HepG2 (cell line): ENCODE results near the gene EED. TPM values are rescaled to one million over a fixed set of nuclear protein-coding genes. Genes with fewer than 3 reads are reported as not detected.

ENCODE experiments used
- ATAC-seq: fragments of 200-7000 bp; cut with Tn5 transposase; 3 replicates; pipeline ENCODE4 v1.9.1; 2020; ENCODE audit warnings: mild to moderate bottlenecking, moderate library complexity
- BruUV-seq: library from RNA; stranded (reverse); fragments of 400-500 nt; replicated peaks from 2 replicates; lab custom pipeline; 2021; lab: Mats Ljungman, UMichigan
- CTCF ChIA-PET: fragments of 300-600 bp; formaldehyde crosslinking; extraction: SDS; loops from one replicate; lab custom pipeline; 2021; ENCODE audit warnings: low total read pairs, inconsistent platforms, low intra/inter-chr PET ratio; lab: Yijun Ruan, JAX
- POLR2A ChIA-PET: fragments of 350-600 bp; sonication (Branson Sonifier 250); formaldehyde crosslinking; loops from one replicate; lab custom pipeline; 2020; ENCODE audit warnings: antibody characterized with exemption, inconsistent platforms; lab: Yijun Ruan, JAX
- DNase-seq: peaks from one replicate; pipeline ENCODE4 v3.0.0-alpha.2; 2015; ENCODE audit warnings: low spot score
- FAIRE-seq: peaks from 3 replicates; lab custom pipeline; 2011; peaks lifted over from hg19 to GRCh38; lab: Jason Lieb, UNC
- H2AFZ ChIP-seq: one replicate; pipeline ENCODE4 v1.6.1; 2011; ENCODE audit warnings: low read length, inconsistent platforms
- H3K27ac ChIP-seq: fragments of 300-600 bp; 3 replicates; pipeline ENCODE4 v1.8.0; 2011; ENCODE audit warnings: mixed run types, mild to moderate bottlenecking, mixed read lengths, low read length, inconsistent platforms; ENCODE audit not compliant: insufficient read depth; ENCODE audit errors: extremely low read length
- H3K27me3 ChIP-seq, 2 experiments: fragments of 200-600 bp in 1 of 2; 2 replicates in 1 of 2; 3 replicates in 1 of 2; pipeline versions ENCODE4 v1.6.0 to v1.8.0; 2011; ENCODE audit warnings: low read length in 2 of 2, mild to moderate bottlenecking in 2 of 2, moderate library complexity in 2 of 2, inconsistent platforms in 1 of 2; ENCODE audit not compliant: insufficient read depth in 2 of 2, control insufficient read depth in 1 of 2
- H3K36me3 ChIP-seq, 2 experiments: fragments of 200-600 bp in 1 of 2; replicated peaks in 1 of 2; 2 replicates in 1 of 2; 3 replicates in 1 of 2; pipeline versions ENCODE4 v1.5.1 to v1.8.0; 2011; ENCODE audit warnings: low read length in 2 of 2, inconsistent platforms in 1 of 2; ENCODE audit not compliant: insufficient read depth in 2 of 2, control insufficient read depth in 1 of 2
- H3K4me1 ChIP-seq: 2 replicates; pipeline ENCODE4 v1.5.1; 2012; ENCODE audit warnings: low read length, inconsistent platforms; ENCODE audit not compliant: insufficient read depth
- H3K4me2 ChIP-seq: 2 replicates; pipeline ENCODE4 v1.6.0; 2011; ENCODE audit warnings: low read depth, low read length, inconsistent platforms
- H3K4me3 ChIP-seq, 3 experiments: fragments of 200-600 bp in 1 of 3; sonication (generic), shearing (Covaris generic) in 1 of 3; replicated peaks in 1 of 3; 2 replicates each; pipeline ENCODE4 v1.5.1; 2011 to 2016; ENCODE audit warnings: low read length in 3 of 3, inconsistent platforms in 2 of 3, low read depth in 2 of 3, mild to moderate bottlenecking in 2 of 3, control low read depth in 1 of 3, mixed read lengths in 1 of 3; ENCODE audit not compliant: insufficient read depth in 1 of 3
- H3K79me2 ChIP-seq: one replicate; pipeline ENCODE4 v1.6.1; 2011; ENCODE audit warnings: low read length, inconsistent platforms; ENCODE audit not compliant: insufficient read depth
- H3K9ac ChIP-seq: 2 replicates; pipeline ENCODE4 v1.6.0; 2011; ENCODE audit warnings: mild to moderate bottlenecking, low read depth, low read length, inconsistent platforms; ENCODE audit not compliant: insufficient read depth
- H3K9me3 ChIP-seq: 2 replicates; pipeline ENCODE4 v1.5.1; 2012; ENCODE audit warnings: mild to moderate bottlenecking, low read length
- H4K20me1 ChIP-seq: 2 replicates; pipeline ENCODE4 v1.6.0; 2011; ENCODE audit warnings: inconsistent platforms, mild to moderate bottlenecking, low read length, moderate library complexity; ENCODE audit not compliant: insufficient read depth
- CBFB ChIP-seq: sonication (generic); formaldehyde crosslinking; IDR thresholded peaks from 2 replicates; pipeline ENCODE4 v1.4.0; 2020; ENCODE audit warnings: missing genetic modification reagents
- GPN1 ChIP-seq: sonication (generic); formaldehyde crosslinking; IDR thresholded peaks from 2 replicates; pipeline ENCODE4 v1.5.1; 2020; ENCODE audit warnings: missing genetic modification reagents, borderline replicate concordance
- IKZF1 ChIP-seq: fragments of 450-650 bp; IDR thresholded peaks from 2 replicates; pipeline ENCODE4 v1.7.1; 2016
- KDM6A ChIP-seq: IDR thresholded peaks from 2 replicates; pipeline ENCODE4 v1.6.1; 2016; ENCODE audit warnings: low read depth
- MTA1 ChIP-seq: sonication (generic); formaldehyde crosslinking; IDR thresholded peaks from 2 replicates; pipeline ENCODE4 v1.4.0; 2020; ENCODE audit warnings: missing genetic modification reagents, mild to moderate bottlenecking, borderline replicate concordance
- NBN ChIP-seq: fragments of 450-650 bp; conservative IDR thresholded peaks from 2 replicates; pipeline ENCODE4 v1.6.1; 2017
- POLR2AphosphoS5 ChIP-seq: IDR thresholded peaks from 2 replicates; pipeline ENCODE4 v1.6.1; 2012; ENCODE audit warnings: low read depth, low read length
- SRY ChIP-seq: sonication (generic); formaldehyde crosslinking; IDR thresholded peaks from 2 replicates; pipeline ENCODE4 v1.8.0; 2022; ENCODE audit warnings: mild to moderate bottlenecking, missing genetic modification reagents
- TCF12 ChIP-seq, 2 experiments: fragments of 450-650 bp in 1 of 2; sonication (generic) in 1 of 2; formaldehyde crosslinking in 1 of 2; IDR thresholded peaks; 2 replicates each; pipeline versions ENCODE4 v1.6.1 to v1.8.0; 2017 to 2022; ENCODE audit warnings: antibody characterized with exemption in 1 of 2, mild to moderate bottlenecking in 1 of 2, missing genetic modification reagents in 1 of 2, moderate library complexity in 1 of 2
- ZBTB42 ChIP-seq: sonication (generic); formaldehyde crosslinking; IDR thresholded peaks from 2 replicates; pipeline ENCODE4 v1.5.0; 2020; ENCODE audit warnings: mild to moderate bottlenecking, missing genetic modification reagents
- ZNF292 ChIP-seq: sonication (generic); formaldehyde crosslinking; IDR thresholded peaks from 2 replicates; pipeline ENCODE4 v1.8.1; 2022; ENCODE audit warnings: mild to moderate bottlenecking, low read depth, missing genetic modification reagents, borderline replicate concordance
- ZNF329 ChIP-seq: sonication (generic); formaldehyde crosslinking; IDR thresholded peaks from 2 replicates; pipeline ENCODE4 v1.9.0; 2021; ENCODE audit warnings: low read depth, mild to moderate bottlenecking, missing genetic modification reagents
- ZNF605 ChIP-seq: sonication (generic); formaldehyde crosslinking; IDR thresholded peaks from 2 replicates; pipeline ENCODE4 v1.8.0; 2022; ENCODE audit warnings: mild to moderate bottlenecking, missing genetic modification reagents
- ZNF773 ChIP-seq: sonication (generic); formaldehyde crosslinking; IDR thresholded peaks from 2 replicates; pipeline ENCODE4 v1.4.0; 2020; ENCODE audit warnings: missing genetic modification reagents, borderline replicate concordance
- ZNF816 ChIP-seq: sonication (generic); formaldehyde crosslinking; IDR thresholded peaks from 2 replicates; pipeline ENCODE4 v1.8.0; 2022; ENCODE audit warnings: missing genetic modification reagents, mild to moderate bottlenecking, borderline replicate concordance
- ZNF879 ChIP-seq: sonication (generic); formaldehyde crosslinking; IDR thresholded peaks from 2 replicates; pipeline ENCODE4 v1.8.1; 2023; ENCODE audit warnings: missing genetic modification reagents
- ZNF883 ChIP-seq: sonication (generic); formaldehyde crosslinking; IDR thresholded peaks from 2 replicates; pipeline ENCODE4 v1.5.1; 2020; ENCODE audit warnings: mild to moderate bottlenecking, missing genetic modification reagents; ENCODE audit errors: not compliant biosample characterization
- ZSCAN25 ChIP-seq: sonication (generic); formaldehyde crosslinking; IDR thresholded peaks from 2 replicates; pipeline ENCODE4 v1.8.0; 2022; ENCODE audit warnings: mild to moderate bottlenecking, missing genetic modification reagents
- WGBS: methylation state at CpG from one replicate; pipeline ENCODE4 v1.1.6; 2017; ENCODE audit warnings: low lambda C conversion rate; 5-methylcytosine and 5-hydroxymethylcytosine counted together
- in situ Hi-C: cut with HindIII; loops from 2 replicates; pipeline ENCODE4 v1.10.0; 2017; ENCODE audit warnings: low pct_unique_long_range_greater_than_20kb; ENCODE audit not compliant: extremely low pct_ligation_motif_present
- intact Hi-C: fragments of 100-400 bp; cut with micrococcal nuclease; formaldehyde crosslinking; loops from one replicate; pipeline ENCODE4 v1.10.0; 2022; ENCODE audit not compliant: unreplicated experiment
- polyA plus RNA-seq, 8 experiments: library from polyadenylated mRNA; depleted of rRNA in 3 of 8; stranded (reverse) in 7 of 8; unstranded in 1 of 8; fragments of >200 nt; fragmentation: Illumina TruSeq in 4 of 8; extraction: Trizol in 4 of 8; gene quantifications; 2 replicates each; pipeline versions ENCODE4 v1.2.1 to v1.2.3, GENCODE V29; 2011 to 2016; ENCODE audit warnings: low read depth in 4 of 8, missing spikeins in 1 of 8, mixed read lengths in 1 of 8; ENCODE audit not compliant: insufficient read depth in 1 of 8
- total RNA-seq, 5 experiments: library from RNA; depleted of rRNA; stranded (reverse); fragments of >200 nt; fragmentation: Illumina TruSeq; extraction: Trizol; gene quantifications; 2 replicates each; pipeline ENCODE4 v1.2.3, GENCODE V29; 2016; ENCODE audit warnings: low read depth in 1 of 5
- TF ChIP-seq, protein P1 (sequence below): sonication (generic); formaldehyde crosslinking; IDR thresholded peaks from 2 replicates; pipeline ENCODE4 v1.4.0; 2020; ENCODE audit warnings: mild to moderate bottlenecking, missing genetic modification reagents
- TF ChIP-seq, protein P2 (sequence below): sonication (generic); formaldehyde crosslinking; IDR thresholded peaks from 2 replicates; pipeline ENCODE4 v1.4.0; 2020; ENCODE audit warnings: missing genetic modification reagents
- TF ChIP-seq, protein P3 (sequence below): sonication (generic); formaldehyde crosslinking; IDR thresholded peaks from 2 replicates; pipeline ENCODE4 v1.4.0; 2020; ENCODE audit warnings: mild to moderate bottlenecking, missing genetic modification reagents, borderline replicate concordance

EED gene
- total and polyA plus RNA-seq, 2 of the 13 experiments (the other 11 are each of a cell fraction or from before 2014, with no cell fraction given), result 11.0 to 28.4 TPM

DNA sequence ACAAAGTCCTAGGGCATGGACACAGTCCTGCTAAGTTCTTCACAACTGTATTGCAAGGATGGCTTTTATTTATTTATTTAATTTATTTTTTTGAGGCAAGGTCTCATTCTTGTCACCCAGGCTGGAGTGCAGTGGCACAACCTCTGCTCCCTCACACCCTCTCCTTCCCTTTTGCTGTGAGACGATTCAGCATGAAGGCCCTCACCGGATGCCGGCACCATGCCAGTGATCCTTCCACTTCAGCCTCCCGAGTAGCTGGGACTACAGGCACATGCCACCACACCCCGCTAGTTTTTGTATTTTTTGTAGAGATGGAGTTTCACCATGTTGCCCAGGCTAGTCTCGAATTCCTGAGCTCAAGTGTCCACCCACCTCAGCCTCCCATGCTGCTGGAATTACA lies 17.8 kb downstream of the EED start (continued):
- TF ChIP-seq, protein P1, sequence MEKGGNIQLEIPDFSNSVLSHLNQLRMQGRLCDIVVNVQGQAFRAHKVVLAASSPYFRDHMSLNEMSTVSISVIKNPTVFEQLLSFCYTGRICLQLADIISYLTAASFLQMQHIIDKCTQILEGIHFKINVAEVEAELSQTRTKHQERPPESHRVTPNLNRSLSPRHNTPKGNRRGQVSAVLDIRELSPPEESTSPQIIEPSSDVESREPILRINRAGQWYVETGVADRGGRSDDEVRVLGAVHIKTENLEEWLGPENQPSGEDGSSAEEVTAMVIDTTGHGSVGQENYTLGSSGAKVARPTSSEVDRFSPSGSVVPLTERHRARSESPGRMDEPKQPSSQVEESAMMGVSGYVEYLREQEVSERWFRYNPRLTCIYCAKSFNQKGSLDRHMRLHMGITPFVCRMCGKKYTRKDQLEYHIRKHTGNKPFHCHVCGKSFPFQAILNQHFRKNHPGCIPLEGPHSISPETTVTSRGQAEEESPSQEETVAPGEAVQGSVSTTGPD, result no peak
- no peak for TF ChIP-seq ZNF329
- TF ChIP-seq ZNF816 (CRISPR knock-in tag), result no peak
- no peak for TF ChIP-seq ZNF605 (CRISPR knock-in tag)

DNA sequence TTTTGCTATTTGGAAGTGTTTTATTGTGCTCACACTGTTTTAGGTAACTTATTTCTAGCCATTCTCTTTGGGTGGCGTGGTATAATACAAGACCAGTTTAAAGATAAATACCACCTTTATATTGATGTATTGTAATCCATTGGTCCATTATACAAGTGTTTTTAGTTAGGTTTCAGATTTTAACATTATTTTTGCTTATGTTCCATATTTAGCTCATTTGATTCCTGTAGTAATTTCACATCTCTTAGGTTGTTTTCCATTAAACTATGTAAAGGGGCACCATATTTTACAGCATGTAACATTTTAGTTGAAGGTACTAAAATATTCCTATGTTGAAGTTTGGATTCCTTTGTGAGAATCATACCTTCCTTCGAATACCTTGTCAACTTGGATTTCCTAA lies 20.1 kb downstream of the EED start:
- Histone ChIP-seq H2AFZ (no peak overlapping the region), H3K27me3 (no peaks in the 10 kb centered on the region; a peak in 1 of 5 replicates), H3K36me3 (peaks cover 3 to 22% of the 10 kb centered on the region in 2 experiments; a peak in 4 of 5 replicates), H3K27ac (no peak overlapping the region), H3K9ac (no peak overlapping the region), H3K4me1 (no peaks in the 10 kb centered on the region), H3K4me2 (no peak overlapping the region), H3K4me3 (no peak overlapping the region), H4K20me1 (no peaks in the 10 kb centered on the region), H3K9me3 (no peaks in the 10 kb centered on the region), H3K79me2 (no peaks in the 10 kb centered on the region)
- intact Hi-C loops (no loop called here), in situ Hi-C loops (loop anchor here (25.0 kb wide), 1 partner anchor 627 kb away; the partner anchor contains the start of genes DLG2, TMEM126A and TMEM126B)
- no TSS peak for BruUV-seq
- CTCF ChIA-PET, result no interaction called here
- WGBS, result 98% methylated on average over 2 of the region's 2 CpGs
- no peak for FAIRE-seq
- no peak for DNase-seq
- ATAC-seq, result no peak
- POLR2A ChIA-PET, result no interaction called here
- TF ChIP-seq, protein P2, sequence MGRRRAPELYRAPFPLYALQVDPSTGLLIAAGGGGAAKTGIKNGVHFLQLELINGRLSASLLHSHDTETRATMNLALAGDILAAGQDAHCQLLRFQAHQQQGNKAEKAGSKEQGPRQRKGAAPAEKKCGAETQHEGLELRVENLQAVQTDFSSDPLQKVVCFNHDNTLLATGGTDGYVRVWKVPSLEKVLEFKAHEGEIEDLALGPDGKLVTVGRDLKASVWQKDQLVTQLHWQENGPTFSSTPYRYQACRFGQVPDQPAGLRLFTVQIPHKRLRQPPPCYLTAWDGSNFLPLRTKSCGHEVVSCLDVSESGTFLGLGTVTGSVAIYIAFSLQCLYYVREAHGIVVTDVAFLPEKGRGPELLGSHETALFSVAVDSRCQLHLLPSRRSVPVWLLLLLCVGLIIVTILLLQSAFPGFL, result no peak
- TF ChIP-seq CBFB (CRISPR knock-in tag) (no peak), ZNF292 (CRISPR knock-in tag) (no peak), ZBTB42 (no peak), IKZF1 (no peak), ZNF883 (CRISPR knock-in tag) (no peak), GPN1 (no peak), ZNF879 (no peak), TCF12 (IDR thresholded peaks at IDR 0.05) (no peak), TCF12 (CRISPR knock-in tag; IDR thresholded peaks at IDR 0.05) (no peak), MTA1 (CRISPR knock-in tag) (no peak), KDM6A (CRISPR knock-in tag) (no peak), ZSCAN25 (no peak), NBN (no peak), ZNF773 (CRISPR knock-in tag) (no peak), SRY (CRISPR knock-in tag) (no peak), POLR2AphosphoS5 (no peak)
- TF ChIP-seq, protein P3, sequence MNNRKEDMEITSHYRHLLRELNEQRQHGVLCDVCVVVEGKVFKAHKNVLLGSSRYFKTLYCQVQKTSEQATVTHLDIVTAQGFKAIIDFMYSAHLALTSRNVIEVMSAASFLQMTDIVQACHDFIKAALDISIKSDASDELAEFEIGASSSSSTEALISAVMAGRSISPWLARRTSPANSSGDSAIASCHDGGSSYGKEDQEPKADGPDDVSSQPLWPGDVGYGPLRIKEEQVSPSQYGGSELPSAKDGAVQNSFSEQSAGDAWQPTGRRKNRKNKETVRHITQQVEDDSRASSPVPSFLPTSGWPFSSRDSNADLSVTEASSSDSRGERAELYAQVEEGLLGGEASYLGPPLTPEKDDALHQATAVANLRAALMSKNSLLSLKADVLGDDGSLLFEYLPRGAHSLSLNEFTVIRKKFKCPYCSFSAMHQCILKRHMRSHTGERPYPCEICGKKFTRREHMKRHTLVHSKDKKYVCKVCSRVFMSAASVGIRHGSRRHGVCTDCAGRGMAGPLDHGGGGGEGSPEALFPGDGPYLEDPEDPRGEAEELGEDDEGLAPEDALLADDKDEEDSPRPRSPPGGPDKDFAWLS (CRISPR knock-in tag), result no peak
